Activated T-cell treated with anti-CD3 and anti-CD28 coated beads for 1 hour (primary cell): ENCODE data around the gene SLC47A1.

Source experiments
- DNase-seq: peaks from one replicate; pipeline ENCODE4 v3.0.0-alpha.2; 2020; ENCODE audit warnings: low read depth

SLC47A1 gene

GRCh38 chr17:19590912-19591551 lies 57.4 kb downstream of the SLC47A1 start:
- DNase-seq = no peak

GRCh38 chr17:19592316-19592715 lies 58.7 kb downstream of the SLC47A1 start:
- DNase-seq = no peak

DNA sequence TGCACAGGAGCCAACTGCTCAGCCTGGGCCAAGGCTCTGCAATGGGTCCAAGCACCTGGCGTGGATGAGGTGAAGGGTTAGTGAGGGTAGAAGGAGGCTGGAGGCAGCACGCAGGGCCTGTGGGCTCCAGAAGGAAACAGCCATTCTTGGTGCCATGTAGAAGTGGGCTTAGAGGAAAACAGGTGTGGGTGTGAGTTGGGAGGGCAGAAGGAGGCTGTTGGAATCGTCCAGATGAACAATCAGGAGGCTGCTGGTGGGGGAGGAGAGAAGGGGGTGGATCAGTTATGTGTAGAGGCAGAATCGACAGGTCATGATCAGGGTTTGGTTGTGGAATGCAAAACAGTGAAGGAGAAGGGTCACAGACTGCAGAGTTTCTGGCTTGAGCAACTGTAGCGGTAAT lies 63.2 kb downstream of the SLC47A1 start:
- DNase-seq = no peak

DNA sequence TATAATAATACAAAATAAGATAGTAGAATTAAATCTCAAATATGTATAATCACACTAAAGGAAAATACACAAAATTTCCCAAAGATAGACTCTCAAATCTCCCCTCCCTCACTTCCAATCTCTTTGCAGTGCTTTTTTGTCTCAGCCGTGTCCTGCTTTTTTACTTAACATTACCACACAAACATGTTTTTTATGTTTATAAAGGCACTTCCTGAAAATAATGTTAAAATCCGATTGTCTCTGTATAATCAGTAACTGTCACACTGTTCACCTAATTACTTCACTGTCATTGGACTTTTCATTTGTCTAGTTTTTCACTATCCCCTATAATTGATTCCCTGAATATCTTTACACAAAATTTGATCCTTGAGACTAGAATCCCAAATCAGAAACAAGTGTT lies 76.7 kb downstream of the SLC47A1 start:
- no peak for DNase-seq

- DNase-seq = no peak
Observed at GRCh38 chr17:19610879-19611278, 77.2 kb downstream of the SLC47A1 start.

DNA sequence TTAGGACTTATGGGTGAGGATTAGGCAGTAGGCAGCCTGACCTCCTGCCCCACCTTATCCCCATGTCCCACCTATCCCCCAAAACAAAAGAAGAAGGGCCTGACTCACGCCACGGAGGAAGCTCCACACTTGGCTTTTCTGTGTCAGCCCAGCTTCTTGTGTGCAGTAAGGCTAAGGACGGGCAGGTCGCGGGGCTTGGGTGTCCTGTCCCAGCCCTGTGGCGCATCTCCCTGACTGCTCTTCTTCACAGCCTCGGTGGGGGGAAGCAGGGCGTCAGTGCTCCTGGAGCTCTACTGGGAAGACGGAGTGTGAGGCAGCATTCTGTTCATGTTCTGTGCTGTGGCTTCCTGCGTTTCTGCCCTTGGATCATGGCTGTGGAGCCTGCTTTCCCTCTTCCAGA lies 80.3 kb downstream of the SLC47A1 start:
- no peak for DNase-seq

- no peak for DNase-seq
Observed at GRCh38 chr17:19614900-19615299, 81.2 kb downstream of the SLC47A1 start.

DNA sequence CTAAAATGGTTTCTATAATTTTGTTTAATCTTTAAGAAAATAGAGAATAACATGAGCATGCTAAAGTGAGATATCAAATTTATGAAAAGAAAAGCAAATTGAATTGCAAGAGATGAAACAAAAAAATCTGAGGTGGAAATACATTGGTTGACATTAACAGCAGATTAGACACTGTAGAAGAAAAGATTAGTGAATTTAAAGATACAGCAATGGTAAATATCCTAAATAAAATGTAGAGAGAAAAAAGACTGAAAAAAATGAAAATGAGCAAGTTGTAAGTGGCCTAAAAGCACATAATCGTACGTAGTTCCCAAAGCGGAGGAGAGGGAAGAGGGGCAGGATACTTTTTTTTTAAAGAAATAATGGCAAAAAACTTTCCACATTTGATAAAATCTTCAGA lies 84.4 kb downstream of the SLC47A1 start:
- no peak for DNase-seq

- no peak for DNase-seq
Observed at GRCh38 chr17:19619705-19620325, 86.2 kb downstream of the SLC47A1 start.

DNA sequence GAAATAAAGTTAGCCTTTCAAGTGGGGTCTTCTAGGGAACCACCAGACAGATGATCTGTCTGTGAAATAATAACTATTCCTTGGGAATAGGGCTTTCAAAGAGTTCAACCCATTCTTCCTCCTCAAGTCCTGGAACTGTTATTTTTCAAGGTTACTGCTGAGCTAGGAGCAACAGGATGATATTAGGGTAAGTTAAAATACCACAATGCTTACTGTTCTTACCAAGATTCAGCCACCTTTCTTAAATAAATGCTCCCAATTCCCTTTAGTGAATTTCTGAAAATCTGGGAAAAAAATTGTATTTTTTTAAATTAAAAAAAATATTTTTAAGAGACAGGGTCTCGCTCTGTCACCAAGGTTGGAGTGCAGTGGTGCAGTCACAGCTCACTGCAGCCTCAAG lies 88.0 kb downstream of the SLC47A1 start:
- no peak for DNase-seq

DNA sequence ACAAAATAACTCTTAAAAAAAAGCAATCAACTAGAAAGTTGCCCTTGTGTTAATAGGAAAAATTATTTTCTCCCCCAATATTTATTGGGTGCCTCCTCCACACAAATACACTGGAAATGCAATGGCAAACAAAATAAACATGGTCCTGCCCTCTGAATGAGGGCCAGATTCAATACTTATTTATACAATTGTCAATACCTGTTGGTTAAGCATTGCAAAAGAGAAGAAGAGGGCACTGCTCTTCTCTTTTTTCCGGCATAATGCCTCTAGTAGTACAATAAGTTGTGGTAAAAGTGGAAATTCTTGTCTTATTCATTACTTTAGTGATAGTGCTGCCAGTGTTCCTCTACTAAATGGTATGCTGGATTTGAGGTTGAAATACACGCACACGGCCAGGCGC lies 92.4 kb downstream of the SLC47A1 start:
- no peak for DNase-seq
